ENCODE measurements around the gene ATP6V1B1. TPM values are rescaled to one million over a fixed set of nuclear protein-coding genes. Genes with fewer than 3 reads are reported as not detected.

The ATP6V1B1 gene
- total RNA-seq, 2 donors from 2014 or later: not detected

- H3K4me3 Mint-ChIP-seq: no peak overlapping the region
- no peak overlapping the region for H3K9ac ChIP-seq (ENCODE audit: extremely low read depth, low read length, poor library complexity, severe bottlenecking)
- H3K4me1 Mint-ChIP-seq: peaks cover 2% of the 10 kb centered on the region
- H3K27ac Mint-ChIP-seq: no peak overlapping the region
- H3K36me3 Mint-ChIP-seq (ENCODE audit: low read depth): no peaks in the 10 kb centered on the region
- H3K4me3 ChIP-seq (ENCODE audit: low read length): no peak overlapping the region
- no peak overlapping the region for H3K27ac ChIP-seq (ENCODE audit: low read depth, low read length)
- no peaks in the 10 kb centered on the region for H3K9me3 ChIP-seq (ENCODE audit: control insufficient read depth, low read length)
- peaks cover 52% of the 10 kb centered on the region for H3K27me3 ChIP-seq (ENCODE audit: control insufficient read depth, insufficient read depth, low read length, poor library complexity, severe bottlenecking)
- no peaks in the 10 kb centered on the region for H3K36me3 ChIP-seq (ENCODE audit: control insufficient read depth, insufficient read depth, low read length)
- DNase-seq: no peak
- no peaks in the 10 kb centered on the region for H3K9me3 Mint-ChIP-seq
- peaks cover 65% of the 10 kb centered on the region for H3K27me3 Mint-ChIP-seq (ENCODE audit: insufficient read depth)
- H3K4me1 ChIP-seq (ENCODE audit: control insufficient read depth, insufficient read depth, low read length): no peaks in the 10 kb centered on the region
- no peak for TF ChIP-seq CTCF (conservative IDR thresholded peaks at IDR 0.05)
- 78 to 83% methylated on average over 3 to 4 of the region's 4 CpGs for WGBS, 2 experiments (ENCODE audit: insufficient coverage in 1 of 2, insufficient read length in 1 of 2)
Measured at GRCh38 chr2:70961648-70961994, 25.9 kb downstream of the ATP6V1B1 start.

GRCh38 chr2:70962211-70962884, 26.6 kb downstream of the ATP6V1B1 start:
- Mint-ChIP-seq H3K4me1 (peaks cover 2% of the 10 kb centered on the region), H3K36me3 (ENCODE audit: low read depth) (no peaks in the 10 kb centered on the region), H3K4me3 (no peak overlapping the region), H3K27me3 (ENCODE audit: insufficient read depth) (peaks cover 72% of the 10 kb centered on the region), H3K9me3 (no peaks in the 10 kb centered on the region), H3K27ac (no peak overlapping the region)
- Histone ChIP-seq H3K9me3 (ENCODE audit: control insufficient read depth, low read length) (no peaks in the 10 kb centered on the region), H3K4me1 (ENCODE audit: control insufficient read depth, insufficient read depth, low read length) (no peaks in the 10 kb centered on the region), H3K4me3 (ENCODE audit: low read length) (no peak overlapping the region), H3K27me3 (ENCODE audit: control insufficient read depth, insufficient read depth, low read length, poor library complexity, severe bottlenecking) (peaks cover 60% of the 10 kb centered on the region), H3K36me3 (ENCODE audit: control insufficient read depth, insufficient read depth, low read length) (no peaks in the 10 kb centered on the region), H3K9ac (ENCODE audit: extremely low read depth, low read length, poor library complexity, severe bottlenecking) (no peak overlapping the region), H3K27ac (ENCODE audit: low read depth, low read length) (no peak overlapping the region)
- no peak for TF ChIP-seq CTCF (conservative IDR thresholded peaks at IDR 0.05)
- DNase-seq: peak; percentile 53
- 74 to 81% methylated on average over 10 to 12 of the region's 12 CpGs for WGBS, 2 experiments (ENCODE audit: insufficient coverage in 1 of 2, insufficient read length in 1 of 2)

- Histone ChIP-seq H3K9ac (ENCODE audit: extremely low read depth, low read length, poor library complexity, severe bottlenecking) (no peak overlapping the region), H3K4me1 (ENCODE audit: control insufficient read depth, insufficient read depth, low read length) (no peaks in the 10 kb centered on the region), H3K9me3 (ENCODE audit: control insufficient read depth, low read length) (no peaks in the 10 kb centered on the region), H3K27ac (ENCODE audit: low read depth, low read length) (no peak overlapping the region), H3K4me3 (ENCODE audit: low read length) (no peak overlapping the region), H3K27me3 (ENCODE audit: control insufficient read depth, insufficient read depth, low read length, poor library complexity, severe bottlenecking) (peaks cover 68% of the 10 kb centered on the region), H3K36me3 (ENCODE audit: control insufficient read depth, insufficient read depth, low read length) (no peaks in the 10 kb centered on the region)
- no peaks in the 10 kb centered on the region for H3K9me3 Mint-ChIP-seq
- 78 to 81% methylated on average over 15 to 18 of the region's 18 CpGs for WGBS, 2 experiments (ENCODE audit: insufficient coverage in 1 of 2, insufficient read length in 1 of 2)
- H3K4me3 Mint-ChIP-seq: no peak overlapping the region
- H3K27me3 Mint-ChIP-seq (ENCODE audit: insufficient read depth): peaks cover 77% of the 10 kb centered on the region
- no peak for TF ChIP-seq CTCF (conservative IDR thresholded peaks at IDR 0.05)
- peak; percentile 38 for DNase-seq
- peaks cover 2% of the 10 kb centered on the region for H3K4me1 Mint-ChIP-seq
- no peak overlapping the region for H3K27ac Mint-ChIP-seq
- H3K36me3 Mint-ChIP-seq (ENCODE audit: low read depth): no peaks in the 10 kb centered on the region
Measured at GRCh38 chr2:70962885-70963878, 27.5 kb downstream of the ATP6V1B1 start.
